ENCODE measurements around the gene AFAP1L2.

The AFAP1L2 gene

DNA sequence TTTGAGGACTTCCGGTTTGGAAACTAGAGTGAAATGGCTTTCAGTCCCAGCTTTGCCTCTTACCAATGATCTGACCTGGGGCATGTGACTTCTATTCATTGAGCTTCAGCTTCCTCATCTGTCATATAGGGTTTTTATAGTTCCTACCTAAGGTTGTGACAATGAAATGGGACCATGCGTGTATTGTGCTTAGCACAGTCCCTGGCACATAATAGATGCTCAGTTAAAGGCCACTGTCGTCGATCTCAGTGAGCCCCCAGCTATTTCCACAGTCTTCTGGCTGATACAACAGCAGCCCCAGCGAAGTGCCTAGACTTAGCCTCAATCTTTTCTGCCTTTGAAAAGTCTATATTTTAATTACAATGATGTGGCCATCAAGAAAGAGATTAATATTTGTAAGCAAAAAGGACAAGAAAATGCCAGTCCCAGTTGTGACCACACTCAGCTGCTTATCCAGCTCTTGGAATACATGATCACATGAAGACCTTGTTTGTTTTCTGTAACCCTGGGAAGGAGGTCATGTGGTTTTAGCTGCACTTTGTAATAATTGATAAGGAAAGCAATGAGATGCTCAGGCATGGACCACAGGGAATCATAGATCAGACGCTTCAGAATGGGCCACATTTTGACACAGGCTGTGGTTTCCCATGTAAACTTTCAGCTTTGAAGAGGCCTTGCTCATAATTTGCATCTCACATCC lies 120.6 kb downstream of the AFAP1L2 start:
- no peak for TF ChIP-seq EZH2 (optimal IDR thresholded peaks at IDR 0.05; ENCODE audit: low read depth, low read length)
- no peak for TF ChIP-seq EZH2phosphoT487 (IDR thresholded peaks at IDR 0.05; ENCODE audit: low read length)
- TF ChIP-seq, protein P1, sequence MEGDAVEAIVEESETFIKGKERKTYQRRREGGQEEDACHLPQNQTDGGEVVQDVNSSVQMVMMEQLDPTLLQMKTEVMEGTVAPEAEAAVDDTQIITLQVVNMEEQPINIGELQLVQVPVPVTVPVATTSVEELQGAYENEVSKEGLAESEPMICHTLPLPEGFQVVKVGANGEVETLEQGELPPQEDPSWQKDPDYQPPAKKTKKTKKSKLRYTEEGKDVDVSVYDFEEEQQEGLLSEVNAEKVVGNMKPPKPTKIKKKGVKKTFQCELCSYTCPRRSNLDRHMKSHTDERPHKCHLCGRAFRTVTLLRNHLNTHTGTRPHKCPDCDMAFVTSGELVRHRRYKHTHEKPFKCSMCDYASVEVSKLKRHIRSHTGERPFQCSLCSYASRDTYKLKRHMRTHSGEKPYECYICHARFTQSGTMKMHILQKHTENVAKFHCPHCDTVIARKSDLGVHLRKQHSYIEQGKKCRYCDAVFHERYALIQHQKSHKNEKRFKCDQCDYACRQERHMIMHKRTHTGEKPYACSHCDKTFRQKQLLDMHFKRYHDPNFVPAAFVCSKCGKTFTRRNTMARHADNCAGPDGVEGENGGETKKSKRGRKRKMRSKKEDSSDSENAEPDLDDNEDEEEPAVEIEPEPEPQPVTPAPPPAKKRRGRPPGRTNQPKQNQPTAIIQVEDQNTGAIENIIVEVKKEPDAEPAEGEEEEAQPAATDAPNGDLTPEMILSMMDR (IDR thresholded peaks at IDR 0.05; ENCODE audit: low read length): no peak
- DNase-seq: no peak
- no peaks in the 10 kb centered on the region for H3F3A ChIP-seq (ENCODE audit: insufficient read depth, low read length)
- H3K79me2 ChIP-seq (ENCODE audit: low read length): no peaks in the 10 kb centered on the region
- H3K4me1 ChIP-seq (ENCODE audit: low read length): no peaks in the 10 kb centered on the region
- no peaks in the 10 kb centered on the region for H3K9me2 ChIP-seq (replicated peaks; ENCODE audit: insufficient read depth, low read length)
- no peak overlapping the region for H3K27ac ChIP-seq (ENCODE audit: low read length)
- no peaks in the 10 kb centered on the region for H3K9me3 ChIP-seq (replicated peaks; ENCODE audit: insufficient read depth, low read length)
- no peak overlapping the region for H3K9ac ChIP-seq (ENCODE audit: low read length)
- H3K4me3 ChIP-seq (ENCODE audit: low read length): no peak overlapping the region
- H2AFZ ChIP-seq (ENCODE audit: low read length): no peak overlapping the region
- H3K36me3 ChIP-seq (replicated peaks; ENCODE audit: insufficient read depth, low read length): no peaks in the 10 kb centered on the region
- H3K4me2 ChIP-seq (ENCODE audit: low read depth, low read length): no peak overlapping the region
- no peaks in the 10 kb centered on the region for H3K27me3 ChIP-seq (replicated peaks; ENCODE audit: insufficient read depth, low read length)
- no peaks in the 10 kb centered on the region for H4K20me1 ChIP-seq (ENCODE audit: insufficient read depth, low read length)

DNA sequence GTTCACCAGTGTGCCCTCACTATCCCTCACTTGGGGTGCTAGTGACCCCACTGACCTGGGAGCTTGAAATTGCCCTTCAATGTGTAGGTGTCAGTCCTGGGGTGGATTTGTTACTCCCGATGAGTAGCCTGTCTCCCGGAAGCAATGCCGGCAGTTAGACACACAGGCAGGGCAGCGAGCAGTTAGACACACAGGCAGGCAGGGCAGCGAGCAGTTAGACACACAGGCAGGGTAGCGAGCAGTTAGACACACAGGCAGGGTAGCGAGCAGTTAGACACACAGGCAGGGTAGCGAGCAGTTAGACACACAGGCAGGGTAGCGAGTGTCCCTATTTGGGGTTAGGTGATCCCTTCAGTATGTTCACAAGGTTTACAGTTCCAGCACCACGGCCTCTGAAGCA lies 121.2 kb downstream of the AFAP1L2 start:
- Histone ChIP-seq H4K20me1 (ENCODE audit: insufficient read depth, low read length) (no peaks in the 10 kb centered on the region), H3K9me2 (replicated peaks; ENCODE audit: insufficient read depth, low read length) (no peaks in the 10 kb centered on the region), H3K4me3 (ENCODE audit: low read length) (no peak overlapping the region), H3K27me3 (replicated peaks; ENCODE audit: insufficient read depth, low read length) (no peaks in the 10 kb centered on the region), H3K4me2 (ENCODE audit: low read depth, low read length) (no peak overlapping the region), H3K36me3 (replicated peaks; ENCODE audit: insufficient read depth, low read length) (no peaks in the 10 kb centered on the region), H3F3A (ENCODE audit: insufficient read depth, low read length) (no peaks in the 10 kb centered on the region), H2AFZ (ENCODE audit: low read length) (no peak overlapping the region), H3K27ac (ENCODE audit: low read length) (no peak overlapping the region), H3K9me3 (replicated peaks; ENCODE audit: insufficient read depth, low read length) (no peaks in the 10 kb centered on the region), H3K4me1 (ENCODE audit: low read length) (no peaks in the 10 kb centered on the region), H3K79me2 (ENCODE audit: low read length) (no peaks in the 10 kb centered on the region), H3K9ac (ENCODE audit: low read length) (no peak overlapping the region)
- no peak for DNase-seq
- TF ChIP-seq, protein P1 (IDR thresholded peaks at IDR 0.05; ENCODE audit: low read length): no peak
- TF ChIP-seq EZH2phosphoT487 (IDR thresholded peaks at IDR 0.05; ENCODE audit: low read length) (no peak), EZH2 (optimal IDR thresholded peaks at IDR 0.05; ENCODE audit: low read depth, low read length) (no peak)

DNA sequence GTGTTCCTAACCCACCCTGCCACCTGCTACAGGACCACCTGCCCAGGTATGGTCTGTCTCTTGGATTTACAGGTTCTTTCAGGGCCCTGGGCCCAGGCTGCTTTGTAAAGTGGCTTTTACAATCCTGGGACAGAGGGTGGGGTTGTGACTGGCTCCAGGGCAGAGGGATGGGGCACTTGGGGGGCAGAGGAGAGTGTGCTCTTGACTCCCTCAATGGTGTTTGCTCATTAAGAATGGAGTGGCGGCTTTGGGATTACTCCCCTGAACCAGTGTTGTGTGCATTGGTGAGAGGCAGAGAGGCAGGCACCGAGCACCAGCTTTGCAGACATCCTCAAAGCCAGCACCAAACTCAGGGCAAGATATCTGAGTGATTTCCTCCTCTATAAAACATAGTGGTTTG lies 121.8 kb downstream of the AFAP1L2 start:
- Histone ChIP-seq H3K27ac (ENCODE audit: low read length) (no peak overlapping the region), H3K4me1 (ENCODE audit: low read length) (no peaks in the 10 kb centered on the region), H3K79me2 (ENCODE audit: low read length) (no peaks in the 10 kb centered on the region), H2AFZ (ENCODE audit: low read length) (no peak overlapping the region), H3K9ac (ENCODE audit: low read length) (no peak overlapping the region), H4K20me1 (ENCODE audit: insufficient read depth, low read length) (no peaks in the 10 kb centered on the region), H3F3A (ENCODE audit: insufficient read depth, low read length) (no peaks in the 10 kb centered on the region), H3K9me2 (replicated peaks; ENCODE audit: insufficient read depth, low read length) (no peaks in the 10 kb centered on the region), H3K9me3 (replicated peaks; ENCODE audit: insufficient read depth, low read length) (no peaks in the 10 kb centered on the region), H3K4me2 (ENCODE audit: low read depth, low read length) (no peak overlapping the region), H3K36me3 (replicated peaks; ENCODE audit: insufficient read depth, low read length) (no peaks in the 10 kb centered on the region), H3K27me3 (replicated peaks; ENCODE audit: insufficient read depth, low read length) (no peaks in the 10 kb centered on the region), H3K4me3 (ENCODE audit: low read length) (no peak overlapping the region)
- DNase-seq: no peak
- TF ChIP-seq, protein P1 (IDR thresholded peaks at IDR 0.05; ENCODE audit: low read length): no peak
- TF ChIP-seq EZH2 (optimal IDR thresholded peaks at IDR 0.05; ENCODE audit: low read depth, low read length) (no peak), EZH2phosphoT487 (IDR thresholded peaks at IDR 0.05; ENCODE audit: low read length) (no peak)
